Activated CD8-positive, alpha-beta memory T cell treated with anti-CD3 and anti-CD28 coated beads, Interleukin-2, amount 50 U/mL, for 24 hours (primary cell): ENCODE measurements around the gene PLCH1.

ENCODE experiments used
- DNase-seq: peaks from one replicate; pipeline ENCODE4 v3.0.0-alpha.2; 2020; ENCODE audit errors: extremely low read depth

The PLCH1 gene, protein sequence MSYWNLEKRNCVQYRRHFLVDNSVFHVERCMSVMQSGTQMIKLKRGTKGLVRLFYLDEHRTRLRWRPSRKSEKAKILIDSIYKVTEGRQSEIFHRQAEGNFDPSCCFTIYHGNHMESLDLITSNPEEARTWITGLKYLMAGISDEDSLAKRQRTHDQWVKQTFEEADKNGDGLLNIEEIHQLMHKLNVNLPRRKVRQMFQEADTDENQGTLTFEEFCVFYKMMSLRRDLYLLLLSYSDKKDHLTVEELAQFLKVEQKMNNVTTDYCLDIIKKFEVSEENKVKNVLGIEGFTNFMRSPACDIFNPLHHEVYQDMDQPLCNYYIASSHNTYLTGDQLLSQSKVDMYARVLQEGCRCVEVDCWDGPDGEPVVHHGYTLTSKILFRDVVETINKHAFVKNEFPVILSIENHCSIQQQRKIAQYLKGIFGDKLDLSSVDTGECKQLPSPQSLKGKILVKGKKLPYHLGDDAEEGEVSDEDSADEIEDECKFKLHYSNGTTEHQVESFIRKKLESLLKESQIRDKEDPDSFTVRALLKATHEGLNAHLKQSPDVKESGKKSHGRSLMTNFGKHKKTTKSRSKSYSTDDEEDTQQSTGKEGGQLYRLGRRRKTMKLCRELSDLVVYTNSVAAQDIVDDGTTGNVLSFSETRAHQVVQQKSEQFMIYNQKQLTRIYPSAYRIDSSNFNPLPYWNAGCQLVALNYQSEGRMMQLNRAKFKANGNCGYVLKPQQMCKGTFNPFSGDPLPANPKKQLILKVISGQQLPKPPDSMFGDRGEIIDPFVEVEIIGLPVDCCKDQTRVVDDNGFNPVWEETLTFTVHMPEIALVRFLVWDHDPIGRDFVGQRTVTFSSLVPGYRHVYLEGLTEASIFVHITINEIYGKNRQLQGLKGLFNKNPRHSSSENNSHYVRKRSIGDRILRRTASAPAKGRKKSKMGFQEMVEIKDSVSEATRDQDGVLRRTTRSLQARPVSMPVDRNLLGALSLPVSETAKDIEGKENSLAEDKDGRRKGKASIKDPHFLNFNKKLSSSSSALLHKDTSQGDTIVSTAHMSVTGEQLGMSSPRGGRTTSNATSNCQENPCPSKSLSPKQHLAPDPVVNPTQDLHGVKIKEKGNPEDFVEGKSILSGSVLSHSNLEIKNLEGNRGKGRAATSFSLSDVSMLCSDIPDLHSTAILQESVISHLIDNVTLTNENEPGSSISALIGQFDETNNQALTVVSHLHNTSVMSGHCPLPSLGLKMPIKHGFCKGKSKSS (N-terminal part only)

DNA sequence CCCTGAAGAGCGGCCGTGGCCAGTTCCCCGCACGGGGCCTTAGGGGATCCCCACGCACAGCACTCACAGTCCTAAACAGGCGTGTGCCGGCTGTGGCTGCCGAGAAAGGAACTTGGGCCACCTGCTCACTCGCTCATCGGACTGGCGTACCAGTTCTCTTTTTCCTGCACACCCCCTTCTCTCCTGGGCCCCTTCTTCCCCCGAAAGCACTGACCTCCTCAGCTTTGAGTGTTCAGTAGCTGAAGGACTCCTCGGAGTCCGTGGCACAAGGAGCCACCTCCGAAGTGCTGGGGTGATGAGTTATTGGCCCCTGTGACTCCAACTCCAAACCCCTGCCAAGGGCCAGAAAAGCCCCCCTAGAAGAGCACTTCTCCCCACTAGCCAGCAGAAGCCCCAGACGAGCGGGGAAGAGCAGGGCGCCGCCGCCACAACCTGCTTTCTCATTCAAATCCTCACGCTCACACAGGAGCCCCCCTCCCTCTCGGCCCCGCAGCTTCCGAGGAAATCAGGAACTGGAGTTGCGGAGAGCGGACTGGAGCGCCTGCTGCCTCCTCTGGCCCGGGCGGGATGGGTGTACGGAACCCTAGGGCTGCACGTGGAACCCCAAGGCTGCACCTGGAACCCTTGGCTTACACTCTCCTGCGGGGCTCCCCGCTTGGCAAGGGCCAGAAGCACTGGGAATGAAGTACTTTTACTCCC is at the start of gene PLCH1:
PLCH1 (minus strand) TSS at position 446 of the 699 bp plus-strand sequence. CDS start 40,847 bp downstream, outside the sequence.
- no peak for DNase-seq

GRCh38 chr3:155792532-155792931 is 47.7 kb upstream of the PLCH1 start:
- DNase-seq: no peak

DNA sequence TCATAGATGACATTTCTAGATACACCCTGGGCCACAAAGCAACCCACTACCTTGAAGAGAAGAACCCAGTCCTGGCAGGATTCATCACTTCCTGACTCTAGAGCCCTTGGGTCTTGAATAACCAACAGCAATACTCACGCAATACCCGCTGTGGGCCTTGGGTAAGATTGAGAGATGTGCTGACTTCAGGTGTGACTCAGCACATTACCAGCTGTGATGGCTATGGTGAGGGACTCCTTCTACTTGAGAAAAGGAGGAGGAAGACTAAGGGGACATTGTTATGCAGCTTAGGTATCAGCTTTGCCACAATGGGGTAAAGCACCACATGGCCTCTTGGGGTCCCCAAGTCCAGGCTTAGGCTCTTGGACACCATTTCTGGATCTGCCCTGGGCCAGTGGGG is 46.3 kb upstream of the PLCH1 start:
- no peak for DNase-seq

DNA sequence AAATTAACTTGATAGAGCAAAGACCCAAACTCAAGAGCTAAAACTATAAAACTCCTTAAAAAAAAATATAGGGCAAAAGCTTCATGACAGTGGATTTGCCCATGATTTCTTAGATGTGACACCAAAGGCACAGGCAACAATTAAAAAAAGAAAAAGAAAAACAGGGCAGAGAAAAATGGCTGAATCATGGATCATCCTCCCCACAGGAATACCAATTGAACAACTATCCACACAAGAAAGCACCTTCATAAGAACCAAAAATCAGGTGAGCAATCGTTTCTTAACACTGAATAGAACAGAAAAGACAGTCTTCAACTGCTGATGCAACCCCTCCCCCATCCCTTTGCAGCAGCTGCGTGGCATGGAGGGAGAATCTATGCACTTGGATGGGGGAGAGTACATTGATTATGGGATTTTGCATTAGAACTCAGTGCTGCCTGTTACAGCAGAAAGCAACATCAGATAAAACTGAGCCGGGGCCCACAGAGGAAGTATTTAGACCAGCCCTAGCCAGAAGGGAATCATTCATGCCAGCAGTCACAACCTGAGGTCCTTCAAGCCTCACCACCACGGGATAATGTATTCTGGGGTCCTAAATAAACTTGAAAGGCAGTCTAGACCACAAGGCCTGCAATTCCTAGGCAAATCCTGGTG is 45.5 kb upstream of the PLCH1 start:
- no peak for DNase-seq

DNA sequence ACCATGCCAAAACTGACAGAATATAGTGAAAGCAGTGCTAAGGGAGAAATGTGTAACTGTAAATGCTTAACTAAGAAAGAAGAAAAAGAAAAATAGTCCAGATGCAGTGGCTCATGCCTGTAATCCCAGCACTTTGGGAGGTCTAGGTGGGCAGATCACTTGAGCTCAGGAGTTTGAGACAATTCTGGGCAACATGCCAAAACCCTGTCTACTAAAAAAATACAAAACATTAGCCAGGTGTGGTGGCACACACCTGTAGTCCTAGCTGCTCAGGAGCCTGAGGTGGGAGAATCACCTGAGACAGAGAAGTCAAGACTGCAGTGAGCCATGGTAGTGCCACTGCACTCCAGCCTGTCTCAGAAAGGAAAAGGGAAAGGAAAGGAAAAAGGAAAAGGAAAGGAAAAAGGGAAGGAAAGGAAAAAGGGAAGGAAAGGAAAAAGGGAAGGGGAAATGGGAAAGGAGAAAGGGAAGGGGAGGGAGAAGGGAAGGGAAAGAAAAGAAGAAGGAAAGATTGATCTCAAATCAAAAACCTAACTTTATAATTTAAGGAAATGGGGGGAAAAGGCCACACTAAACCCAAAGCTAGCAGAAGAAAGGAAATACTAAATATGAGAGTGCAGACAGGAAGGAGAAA is 40.9 kb upstream of the PLCH1 start:
- no peak for DNase-seq

- DNase-seq: no peak
Measured at GRCh38 chr3:155782390-155782953, 37.6 kb upstream of the PLCH1 start.

GRCh38 chr3:155780291-155780690 is 35.4 kb upstream of the PLCH1 start:
- DNase-seq: no peak

DNA sequence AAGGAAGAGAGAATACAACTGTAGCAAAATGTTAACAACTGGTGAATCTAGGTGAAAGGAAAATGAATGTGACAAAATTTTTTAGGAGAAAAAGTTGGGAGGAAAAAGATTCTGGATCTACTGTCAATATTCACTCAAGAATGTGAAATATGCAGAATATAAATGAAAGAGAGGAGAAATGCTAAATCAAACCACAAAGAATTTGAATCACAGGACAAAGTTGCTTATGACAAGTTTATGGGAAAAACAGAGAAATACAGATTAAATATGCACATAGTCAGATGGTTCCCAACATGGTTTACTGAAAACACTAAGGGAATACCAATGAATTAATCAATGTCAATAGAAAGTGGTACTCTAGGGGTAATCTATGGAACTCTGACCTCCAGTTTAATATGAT is 33.6 kb upstream of the PLCH1 start:
- DNase-seq: no peak

DNA sequence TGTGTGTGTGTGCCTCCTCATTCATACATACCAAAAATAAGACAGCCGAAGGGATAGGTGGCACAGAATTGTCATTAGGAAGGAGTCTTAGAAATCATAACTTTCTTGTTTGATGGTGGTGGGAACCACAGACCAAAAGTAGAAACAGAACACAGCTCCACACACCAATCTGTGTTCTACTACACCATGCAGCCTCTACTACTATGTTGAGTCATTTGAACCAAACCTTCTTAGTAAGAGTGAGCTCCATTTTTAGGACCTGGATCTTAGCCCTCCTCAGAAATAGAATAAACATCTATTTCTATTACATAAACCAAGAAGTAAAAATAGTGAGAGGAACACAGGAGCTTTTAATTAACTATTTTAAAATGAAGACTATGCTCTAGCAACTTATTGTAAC is 27.9 kb upstream of the PLCH1 start:
- no peak for DNase-seq

GRCh38 chr3:155771126-155771525 is 26.3 kb upstream of the PLCH1 start:
- no peak for DNase-seq

DNA sequence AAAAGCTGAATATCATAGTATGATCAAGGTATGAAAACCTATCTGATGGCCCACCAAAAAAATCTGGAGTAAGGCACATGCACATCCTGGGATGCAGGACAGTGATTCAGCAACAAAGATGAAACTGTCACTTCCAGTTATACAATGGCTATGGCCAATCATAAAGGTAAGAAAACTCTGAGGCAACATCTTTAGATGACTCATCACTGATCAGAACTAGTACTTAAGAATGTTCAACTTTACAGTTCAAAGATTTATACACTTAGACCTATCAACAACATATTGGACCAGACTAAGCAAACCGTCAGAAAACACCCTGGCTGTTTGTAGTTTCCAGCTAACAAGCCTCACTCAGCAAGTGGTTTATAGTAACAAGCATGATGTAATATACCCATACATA is 21.3 kb upstream of the PLCH1 start:
- no peak for DNase-seq

- DNase-seq: no peak
Measured at GRCh38 chr3:155763870-155764463, 19.1 kb upstream of the PLCH1 start.

- no peak for DNase-seq
Measured at GRCh38 chr3:155760653-155761052, 15.8 kb upstream of the PLCH1 start.

DNA sequence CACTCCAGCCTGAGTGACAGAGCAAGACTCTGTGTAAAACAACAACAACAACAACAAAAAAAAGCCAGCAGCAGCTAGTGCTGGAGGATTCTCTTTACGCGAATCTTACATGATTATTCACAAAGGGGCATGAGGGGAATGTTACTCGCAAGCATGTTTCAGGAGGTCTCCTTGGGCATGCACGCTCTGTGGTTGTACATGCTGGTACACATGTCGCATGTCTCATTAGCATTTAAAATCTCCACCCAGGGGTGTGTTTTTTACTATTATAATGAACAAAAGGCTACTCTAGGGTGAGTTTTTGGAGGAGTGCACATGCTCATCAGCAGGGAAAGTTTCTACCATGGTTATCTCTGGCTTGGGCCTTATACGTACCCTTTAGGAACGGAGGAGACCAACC is 12.7 kb upstream of the PLCH1 start:
- DNase-seq: no peak

DNA sequence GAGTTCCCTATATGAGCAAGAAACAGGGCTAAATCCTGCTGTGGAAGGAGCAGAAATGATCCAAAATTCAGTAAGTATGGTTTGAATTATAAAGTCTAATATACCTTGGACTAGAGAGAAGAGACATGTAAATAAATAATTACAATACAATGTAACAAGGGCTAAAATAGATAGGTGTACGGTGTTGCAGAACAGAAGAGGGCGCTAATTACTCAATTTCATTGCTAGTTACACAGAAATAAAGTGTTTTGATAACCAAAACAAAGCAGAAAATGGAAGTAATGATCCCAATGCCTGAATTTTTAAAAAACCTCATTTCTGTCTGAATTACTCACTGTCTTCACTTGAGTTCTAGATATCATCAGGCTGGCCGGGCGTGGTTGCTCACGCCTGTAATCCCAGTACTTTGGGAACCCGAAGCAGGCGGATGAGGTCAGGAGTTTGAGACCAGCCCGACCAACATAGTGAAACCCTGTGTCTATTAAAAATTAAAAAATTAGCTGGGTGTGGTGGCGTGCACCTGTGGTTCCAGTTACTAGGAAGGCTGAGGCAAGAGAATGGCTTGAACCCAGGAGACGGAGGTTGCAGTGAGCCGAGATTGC is 8.3 kb upstream of the PLCH1 start:
- no peak for DNase-seq

GRCh38 chr3:155748611-155749365 is 3.9 kb upstream of the PLCH1 start:
- no peak for DNase-seq

GRCh38 chr3:155747946-155748290 is 3.0 kb upstream of the PLCH1 start:
- no peak for DNase-seq

GRCh38 chr3:155747286-155747945 is 2.5 kb upstream of the PLCH1 start:
- no peak for DNase-seq
